Central memory CD4-positive, alpha-beta T cell (primary cell): ENCODE data around the gene ZNF629.

Experiments used
- DNase-seq: peaks from one replicate; pipeline ENCODE4 v3.0.0; 2022

The ZNF629 gene

GRCh38 chr16:30746638-30747175, 40.3 kb downstream of the ZNF629 start:
- DNase-seq: no peak

- DNase-seq: no peak
Observed at GRCh38 chr16:30745082-30745481, 41.9 kb downstream of the ZNF629 start.

GRCh38 chr16:30744183-30744582, 42.8 kb downstream of the ZNF629 start:
- no peak for DNase-seq

GRCh38 chr16:30743716-30744115, 43.3 kb downstream of the ZNF629 start:
- no peak for DNase-seq

- DNase-seq: no peak
Observed at GRCh38 chr16:30741461-30741914, 45.5 kb downstream of the ZNF629 start.

- DNase-seq: no peak
Observed at GRCh38 chr16:30740364-30741251, 46.4 kb downstream of the ZNF629 start.

GRCh38 chr16:30738984-30739951, 47.7 kb downstream of the ZNF629 start:
- no peak for DNase-seq

- no peak for DNase-seq
Observed at GRCh38 chr16:30737794-30738648, 49.0 kb downstream of the ZNF629 start.

GRCh38 chr16:30736995-30737793, 49.8 kb downstream of the ZNF629 start:
- DNase-seq: no peak

GRCh38 chr16:30731411-30731810, 55.6 kb downstream of the ZNF629 start:
- DNase-seq: no peak

GRCh38 chr16:30728899-30729672, 57.9 kb downstream of the ZNF629 start:
- no peak for DNase-seq
